HG03520 (cell line): ENCODE data around the gene ULBP2.
"Not testable (repeated sequence)": the region's sequence is repeated elsewhere in the genome, so short reads cannot be mapped to it uniquely, and the experiment has no call there.

Experiments
- ATAC-seq: cut with Tn5 transposase; IDR thresholded peaks from one replicate; pipeline ENCODE4 v1.9.1; 2021; ENCODE audit warnings: mild to moderate bottlenecking, moderate library complexity; ENCODE audit not compliant: unreplicated experiment

ULBP2 gene

DNA sequence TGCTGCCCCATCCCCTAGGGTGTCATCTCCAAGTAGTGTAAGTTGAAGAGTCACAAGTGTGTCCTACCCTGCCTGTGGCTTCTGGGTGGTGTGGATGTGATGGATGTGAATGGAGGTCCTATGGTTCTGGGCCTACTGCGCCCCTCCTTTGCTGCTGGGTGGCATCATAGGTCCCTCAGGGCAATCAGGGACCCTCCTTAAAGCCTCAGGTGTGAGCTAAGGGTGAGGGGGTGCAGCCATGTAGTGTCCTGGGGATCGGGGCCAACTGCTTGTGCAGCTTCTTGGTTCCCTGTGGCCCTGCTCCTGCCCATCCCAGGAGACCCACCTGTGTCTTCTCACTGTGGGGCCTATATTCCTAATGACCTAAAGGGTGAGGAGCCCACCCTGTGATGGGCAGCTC is 24.5 kb downstream of the ULBP2 start:
- not testable (repeated sequence) for ATAC-seq

DNA sequence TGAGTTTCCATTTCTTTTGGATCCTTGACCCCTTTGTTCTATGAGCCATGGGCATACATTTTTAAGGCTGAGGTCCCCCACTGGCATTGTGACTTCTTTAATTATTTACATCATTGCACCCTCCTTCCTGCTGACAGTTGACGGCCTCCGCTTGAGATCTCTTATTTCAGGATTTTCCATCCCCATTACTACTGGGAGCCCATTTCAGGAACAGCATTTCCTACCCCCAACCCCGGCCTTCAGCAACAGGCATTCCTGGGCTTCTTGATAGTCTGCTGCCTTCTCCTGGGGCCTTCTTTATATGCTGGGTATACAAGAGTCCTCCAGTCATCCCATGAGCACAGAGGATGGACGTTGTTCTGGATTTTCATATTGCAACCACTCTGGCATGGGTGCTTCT is 25.8 kb downstream of the ULBP2 start:
- ATAC-seq = no peak

DNA sequence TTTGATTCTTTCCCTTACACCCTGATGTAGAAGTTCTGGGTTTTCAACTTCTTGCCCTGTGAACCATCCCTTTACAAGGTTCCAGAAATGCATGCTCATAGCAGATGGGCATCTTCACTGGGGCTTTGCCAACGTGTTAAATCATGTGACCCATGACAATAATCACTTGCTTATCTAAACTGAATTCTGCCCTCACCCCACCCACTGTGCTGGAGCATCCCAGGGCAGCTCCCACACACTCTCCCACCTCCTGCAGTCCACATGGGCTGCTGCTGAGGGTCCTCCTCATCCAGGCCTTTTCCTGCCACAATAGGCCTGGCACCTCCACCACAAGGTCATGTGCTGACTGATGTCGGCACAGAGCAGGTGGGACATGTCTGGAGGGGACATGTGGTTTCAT is 26.2 kb downstream of the ULBP2 start:
- not testable (repeated sequence) for ATAC-seq

DNA sequence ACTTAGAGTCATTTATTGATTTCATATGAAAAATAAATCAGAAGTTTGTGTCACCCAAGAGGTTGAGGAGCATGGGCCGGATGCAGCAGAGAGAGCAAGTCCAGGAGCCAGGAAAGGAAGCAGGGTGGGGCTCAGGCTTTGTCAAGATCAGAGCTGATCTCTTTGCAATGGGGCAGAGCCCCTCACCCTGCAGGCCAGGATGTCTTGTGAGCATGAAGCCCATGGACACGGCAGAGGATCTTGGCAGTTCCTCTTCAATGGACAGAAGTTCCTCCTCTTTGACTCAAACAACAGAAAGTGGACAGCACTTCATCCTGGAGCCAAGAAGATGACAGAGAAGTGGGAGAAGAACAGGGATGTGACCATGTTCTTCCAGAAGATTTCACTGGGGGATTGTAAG is 27.1 kb downstream of the ULBP2 start:
- not testable (repeated sequence) for ATAC-seq

DNA sequence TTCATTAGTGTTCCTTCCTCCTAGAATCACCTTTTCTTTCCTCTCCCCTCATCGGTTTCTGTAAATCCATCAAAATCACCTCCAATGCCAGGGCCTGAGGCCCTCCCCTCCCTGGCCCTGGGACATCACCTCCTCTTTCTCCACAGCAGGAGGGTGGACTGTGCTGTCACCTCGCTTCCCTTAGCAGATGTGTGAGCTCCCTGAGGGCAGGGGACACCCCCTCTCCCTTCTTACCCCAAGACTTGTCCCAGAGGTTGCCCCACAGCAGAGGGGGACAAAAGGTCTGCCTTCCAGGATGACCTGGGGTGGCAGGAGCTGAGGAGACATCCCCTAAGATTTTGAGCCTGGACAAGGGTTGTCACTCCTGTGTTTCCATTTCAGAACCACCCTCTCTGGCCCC is 27.8 kb downstream of the ULBP2 start:
- ATAC-seq = no peak

DNA sequence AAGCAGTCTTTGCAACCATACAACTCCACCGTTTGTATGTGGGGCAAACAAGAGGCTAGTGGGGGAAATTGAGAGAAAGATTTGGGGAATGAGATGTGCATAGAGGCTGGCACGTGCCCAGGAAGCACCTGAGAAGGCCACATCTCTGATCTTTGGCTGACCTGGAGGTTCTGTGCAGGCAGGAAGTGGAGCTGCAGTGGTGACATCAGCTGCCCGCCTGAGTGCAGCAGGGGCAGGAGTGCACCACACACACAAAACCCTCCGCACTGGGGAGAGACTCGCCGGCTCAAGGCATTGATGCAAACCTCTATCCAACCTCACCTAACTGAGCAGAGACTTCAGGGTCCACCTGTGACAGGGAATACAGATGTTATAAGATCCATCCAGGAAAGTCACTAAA is 32.6 kb downstream of the ULBP2 start:
- ATAC-seq = not testable (repeated sequence)

DNA sequence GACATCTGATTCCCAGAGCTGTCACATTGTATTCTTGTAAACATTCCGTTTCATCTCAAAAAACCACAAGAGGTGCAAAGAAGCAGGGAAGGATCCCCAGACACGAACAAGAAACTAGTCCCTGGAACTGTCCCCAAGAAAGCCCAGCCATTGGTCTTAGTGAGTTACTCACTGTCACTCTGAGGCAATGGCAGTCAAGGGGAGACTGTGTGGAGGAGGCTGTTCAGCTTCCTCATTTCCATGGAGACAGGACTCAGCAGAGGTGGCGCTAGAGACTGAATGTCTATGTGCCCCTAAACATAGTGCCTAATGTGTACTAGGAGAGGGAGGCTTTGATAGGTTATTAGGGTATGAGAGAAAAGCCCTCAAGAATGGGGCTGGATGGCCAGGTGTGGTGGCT is 33.0 kb downstream of the ULBP2 start:
- ATAC-seq = no peak

DNA sequence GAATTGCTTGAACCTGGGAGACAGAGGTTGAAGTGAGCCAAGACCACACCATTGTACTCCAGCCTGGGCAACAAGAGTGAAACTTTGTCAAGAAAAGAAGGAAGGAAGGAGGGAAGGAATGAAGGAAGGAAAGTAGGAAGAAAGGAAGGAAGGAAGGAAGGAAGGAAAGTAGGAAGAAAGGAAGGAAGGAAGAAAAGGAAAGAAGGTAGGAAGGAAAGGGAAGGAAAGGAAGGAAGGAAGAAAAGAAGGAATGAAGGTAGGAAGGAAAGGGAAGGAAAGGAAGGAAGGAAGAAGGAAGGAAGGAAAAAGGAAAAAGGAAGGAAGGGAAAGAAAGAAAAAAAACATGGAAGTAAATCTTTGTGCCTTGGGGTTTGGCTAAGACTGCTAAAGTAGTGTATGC is 33.6 kb downstream of the ULBP2 start:
- ATAC-seq = no peak

DNA sequence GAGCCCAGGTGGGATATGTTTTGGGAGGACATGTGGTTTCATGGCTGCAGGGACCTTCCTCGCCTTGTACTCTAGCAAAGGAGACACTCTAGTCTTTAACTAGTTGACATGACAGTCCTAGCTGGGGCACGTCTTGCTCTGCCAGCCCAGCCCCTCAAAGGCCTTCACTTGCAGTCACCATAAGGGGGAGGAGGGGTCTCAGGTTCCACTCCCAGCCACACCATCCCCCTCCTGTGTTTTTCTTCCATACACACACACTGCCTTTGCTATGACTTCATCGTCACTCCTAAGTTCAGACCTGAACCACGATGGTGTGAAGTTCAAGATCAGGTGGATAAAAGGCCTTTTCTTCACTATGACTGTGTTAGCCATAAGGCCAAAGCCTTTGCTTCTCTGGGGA is 35.4 kb downstream of the ULBP2 start:
- ATAC-seq = no peak

DNA sequence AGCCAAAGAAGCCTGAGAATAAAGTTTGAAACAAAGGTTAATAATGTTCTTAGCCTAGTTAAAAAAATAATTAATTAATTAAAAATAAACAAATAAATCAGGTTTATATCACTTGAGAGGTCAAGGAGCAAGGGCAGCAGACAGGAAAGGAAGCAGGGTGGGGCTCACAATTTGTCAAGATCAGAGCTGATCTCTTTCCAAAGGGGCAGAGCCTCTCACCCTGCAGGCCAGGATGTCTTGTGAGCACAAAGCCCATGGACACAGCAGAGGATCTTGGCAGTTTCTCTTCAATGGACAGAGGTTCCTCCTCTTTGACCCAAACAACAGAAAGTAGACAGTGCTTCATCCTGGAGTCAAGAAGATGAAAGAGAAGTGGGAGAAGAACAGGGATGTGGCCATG is 36.8 kb downstream of the ULBP2 start:
- ATAC-seq = no peak

DNA sequence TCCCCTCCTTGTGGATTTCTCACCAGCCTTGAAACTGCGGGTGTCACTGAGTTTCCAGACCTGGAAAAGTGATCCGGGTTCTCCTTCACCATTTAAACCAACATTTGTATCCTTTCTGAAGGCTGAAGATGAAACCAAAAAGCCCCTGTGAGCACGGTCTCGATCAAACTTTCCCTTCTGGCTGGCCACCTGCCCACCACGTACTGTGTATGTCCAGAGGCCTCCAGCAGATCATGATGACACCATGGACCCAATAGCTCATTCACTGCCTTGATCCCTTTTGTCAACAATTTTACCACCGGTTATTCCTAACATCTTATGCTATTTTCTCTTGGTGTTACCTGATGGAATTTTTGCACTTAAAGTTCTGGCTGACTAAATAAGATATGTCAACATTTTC is 37.5 kb downstream of the ULBP2 start:
- ATAC-seq = no peak

DNA sequence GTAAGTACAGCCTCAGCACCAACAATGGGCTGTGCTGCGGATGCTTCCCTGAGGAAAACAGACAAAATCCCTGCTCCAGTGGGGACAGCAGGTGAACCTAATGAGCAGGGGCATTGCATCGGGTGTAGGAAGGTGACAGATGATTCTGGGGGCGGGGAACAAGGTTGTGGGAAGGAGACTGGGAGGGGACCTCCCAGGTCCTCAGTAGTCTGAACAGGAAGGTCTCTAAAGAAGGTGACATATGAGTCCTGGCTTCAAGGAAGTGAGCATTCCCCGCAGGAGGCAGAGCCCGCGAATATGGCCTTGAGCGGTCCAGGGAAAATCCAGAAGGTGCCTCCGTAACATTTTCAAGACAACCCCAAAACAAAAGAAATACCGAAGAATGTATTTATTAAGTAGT is 41.3 kb downstream of the ULBP2 start:
- no peak for ATAC-seq

DNA sequence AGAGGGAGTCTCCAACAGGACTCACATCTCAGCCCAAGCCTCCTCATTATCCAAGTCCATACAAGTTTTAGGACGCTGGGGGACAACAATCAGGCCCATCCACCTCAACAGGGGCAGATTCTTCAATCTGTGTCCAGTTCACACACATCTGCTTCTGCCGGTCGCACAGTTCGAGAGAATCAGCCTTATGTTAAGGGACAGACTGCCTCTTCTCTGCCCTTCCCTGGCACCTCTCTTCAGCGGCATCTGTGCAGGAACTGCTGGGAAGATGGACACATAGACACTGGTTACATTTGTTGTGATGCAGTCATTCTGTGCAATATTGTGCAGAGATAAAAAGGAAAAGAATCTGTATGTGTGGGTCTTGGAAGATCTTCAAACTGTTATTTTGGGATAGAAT is 43.0 kb downstream of the ULBP2 start:
- no peak for ATAC-seq

DNA sequence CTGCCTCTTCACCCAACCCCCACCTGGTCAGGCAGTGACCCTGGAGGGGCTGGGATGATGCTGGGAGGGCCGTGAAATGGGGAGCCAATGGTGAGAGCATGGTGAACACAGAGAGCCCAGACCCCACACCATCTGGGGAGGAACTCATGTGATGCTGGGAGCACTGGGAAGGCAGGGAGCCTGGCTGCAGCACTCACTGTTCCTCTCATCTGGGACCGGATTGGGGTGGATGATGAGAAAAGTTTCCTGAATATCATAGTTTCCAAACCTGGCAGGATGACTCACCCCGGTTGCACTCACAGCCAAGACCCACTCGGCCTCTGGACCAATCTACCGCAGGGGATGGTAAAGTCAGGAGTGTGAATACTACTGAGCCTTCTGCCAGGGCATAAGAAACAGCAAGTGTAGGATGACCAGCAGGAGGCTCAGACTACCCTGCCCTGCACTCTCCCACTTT is 43.7 kb downstream of the ULBP2 start:
- ATAC-seq = no peak

DNA sequence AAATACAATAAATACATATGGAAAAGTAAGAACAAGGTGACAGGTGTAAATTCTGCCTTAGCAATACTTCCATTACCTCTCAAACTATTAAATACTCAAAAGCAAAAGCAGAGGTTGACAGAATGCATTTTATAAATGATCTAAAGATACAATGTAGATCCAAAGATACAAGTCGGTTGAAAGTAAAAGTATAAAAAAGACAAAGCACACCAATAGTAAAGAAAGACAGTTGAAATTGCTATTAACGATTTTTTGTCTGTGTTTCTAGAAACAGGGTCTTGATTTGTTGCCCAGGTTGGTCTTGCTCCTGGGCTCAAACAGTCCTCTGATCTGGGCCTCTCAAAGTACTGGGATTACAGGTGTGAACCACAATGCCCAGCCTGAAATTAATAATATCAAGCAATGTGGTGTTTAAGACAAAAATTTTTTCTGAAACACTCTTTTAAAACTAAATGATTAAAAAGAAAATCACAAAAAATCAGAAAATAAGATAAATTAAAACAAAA is 45.8 kb downstream of the ULBP2 start:
- no peak for ATAC-seq

DNA sequence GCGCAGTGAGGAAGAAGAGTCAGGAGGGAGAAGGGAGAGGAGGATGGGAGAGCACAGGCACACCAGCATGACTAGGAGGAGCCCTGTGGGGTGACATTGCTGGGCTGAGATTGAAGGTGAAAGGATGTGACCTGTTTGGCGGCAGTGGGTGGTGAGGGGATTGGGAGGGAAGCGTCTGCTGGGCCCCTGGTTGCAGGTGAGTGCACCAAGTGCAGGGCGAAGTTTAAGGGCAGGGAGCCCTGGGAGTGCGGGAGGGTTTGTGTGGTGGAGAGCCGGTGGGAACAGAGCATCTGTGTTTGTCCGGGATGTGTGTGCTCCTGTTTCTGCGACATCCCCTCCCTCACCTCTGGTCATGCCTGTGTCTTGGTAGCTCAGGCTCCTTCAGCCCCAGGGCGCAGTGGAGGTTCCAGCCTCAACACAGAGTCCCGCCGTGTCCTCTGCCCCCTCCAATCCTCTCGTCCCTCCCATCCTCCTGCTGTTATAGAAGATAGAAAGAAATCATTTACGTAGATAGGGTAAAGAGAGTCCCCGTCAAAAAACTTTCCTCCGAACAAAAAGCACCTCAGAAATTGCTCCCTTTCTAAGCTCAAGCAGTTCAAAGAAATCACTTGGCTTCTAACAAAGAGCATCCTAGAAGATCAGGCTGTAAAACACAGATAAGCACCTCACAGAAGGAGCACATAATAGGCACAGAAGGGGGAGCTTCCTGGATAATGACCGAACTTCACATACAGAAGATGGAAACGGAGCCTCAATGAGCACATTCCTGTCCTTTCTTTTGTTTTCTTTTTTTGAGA is 46.9 kb downstream of the ULBP2 start:
- ATAC-seq = no peak

DNA sequence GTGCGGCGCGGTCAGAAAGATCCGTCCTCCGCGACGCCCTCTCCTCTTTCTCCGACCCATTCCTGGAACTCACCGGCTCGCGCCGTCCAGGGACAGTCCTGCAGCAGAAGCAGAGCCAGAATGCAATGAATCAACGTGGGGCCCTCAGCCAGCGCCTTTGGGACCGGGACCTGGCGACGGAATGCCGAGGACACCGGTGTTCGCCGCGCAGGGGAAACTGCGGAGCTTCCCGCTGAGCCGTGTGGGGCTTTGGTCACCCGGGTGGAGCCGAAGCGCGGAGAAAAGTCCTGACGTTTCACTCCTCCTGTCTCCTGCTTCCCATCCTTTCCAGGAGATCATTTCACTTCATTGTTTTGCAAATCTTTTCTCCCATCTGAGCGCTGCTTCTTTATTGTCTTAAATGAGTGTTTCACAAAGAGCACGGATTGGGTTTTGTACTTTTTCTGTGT is 48.4 kb downstream of the ULBP2 start:
- ATAC-seq = no peak

DNA sequence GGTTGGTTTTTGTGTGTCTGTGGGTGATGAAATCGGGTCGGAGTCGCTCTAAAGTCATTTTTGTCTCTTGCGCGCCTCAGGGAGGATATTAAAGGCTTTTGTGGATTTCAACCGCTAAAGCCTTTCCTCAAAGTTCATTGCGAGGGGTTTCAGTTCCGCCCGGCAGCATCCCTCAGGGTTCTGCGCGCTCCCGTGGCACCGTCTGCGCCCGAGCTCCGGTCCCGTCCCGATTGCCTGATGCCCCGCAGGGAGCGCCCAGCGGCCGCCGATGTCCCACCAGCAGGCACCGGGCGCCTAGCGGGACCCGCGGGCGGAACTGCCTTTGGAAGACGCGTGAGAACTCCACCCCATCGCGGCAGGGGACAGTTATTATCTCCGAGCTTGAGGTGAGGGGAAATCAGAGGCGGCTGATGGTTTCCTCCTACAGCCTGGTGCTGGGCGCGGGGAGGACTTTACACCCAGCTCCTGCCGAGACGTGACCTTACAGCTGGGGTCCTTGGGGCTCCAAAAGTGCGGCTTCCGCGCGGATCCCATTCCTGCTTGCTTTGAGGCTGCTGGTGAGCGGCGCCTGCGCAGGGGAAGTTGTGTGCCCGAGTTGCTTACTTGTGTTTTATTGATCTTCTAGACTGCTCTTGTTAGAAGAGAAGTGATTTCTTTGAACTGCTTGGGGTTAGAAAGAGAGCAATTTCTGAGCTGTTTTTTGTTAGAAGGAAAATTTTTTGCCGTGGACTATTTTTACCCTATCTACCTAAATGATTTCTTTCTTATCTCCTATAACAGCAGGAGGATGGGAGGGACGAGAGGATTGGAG is 49.1 kb downstream of the ULBP2 start:
- ATAC-seq = no peak

DNA sequence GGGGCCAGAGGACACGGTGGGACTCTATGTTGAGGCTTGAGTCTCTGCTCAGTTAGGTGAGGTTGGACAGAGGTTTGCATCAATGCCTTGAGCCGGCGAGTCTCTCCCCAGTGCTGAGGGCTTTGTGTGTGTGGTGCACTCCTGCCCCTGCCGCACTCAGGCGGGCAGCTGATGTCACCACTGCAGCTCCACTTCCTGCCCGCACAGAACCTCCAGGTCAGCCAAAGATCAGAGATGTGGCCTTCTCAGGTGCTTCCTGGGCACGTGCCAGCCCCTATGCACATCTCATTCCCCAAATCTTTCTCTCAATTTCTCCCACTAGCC is 49.6 kb downstream of the ULBP2 start:
- ATAC-seq = not testable (repeated sequence)

DNA sequence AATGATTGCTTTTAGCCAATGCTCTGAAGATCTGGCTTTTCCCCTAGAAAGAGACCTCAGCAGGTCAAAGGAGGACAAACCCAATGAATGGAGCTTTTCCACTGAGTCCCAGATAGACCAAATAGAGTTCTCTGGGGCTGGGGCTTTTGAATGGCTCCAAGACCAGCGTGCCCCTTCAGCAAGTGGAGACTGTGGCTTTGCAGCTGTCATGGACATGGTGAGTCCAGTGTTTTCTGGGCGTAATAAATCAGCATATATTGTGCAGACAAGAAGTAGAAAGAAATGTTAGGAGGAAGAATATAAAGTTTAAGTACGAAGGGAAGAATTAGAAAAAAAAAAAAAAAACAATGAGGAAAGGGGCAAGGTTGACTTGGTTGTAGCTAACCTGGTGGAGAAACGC is 50.0 kb downstream of the ULBP2 start:
- no peak for ATAC-seq

DNA sequence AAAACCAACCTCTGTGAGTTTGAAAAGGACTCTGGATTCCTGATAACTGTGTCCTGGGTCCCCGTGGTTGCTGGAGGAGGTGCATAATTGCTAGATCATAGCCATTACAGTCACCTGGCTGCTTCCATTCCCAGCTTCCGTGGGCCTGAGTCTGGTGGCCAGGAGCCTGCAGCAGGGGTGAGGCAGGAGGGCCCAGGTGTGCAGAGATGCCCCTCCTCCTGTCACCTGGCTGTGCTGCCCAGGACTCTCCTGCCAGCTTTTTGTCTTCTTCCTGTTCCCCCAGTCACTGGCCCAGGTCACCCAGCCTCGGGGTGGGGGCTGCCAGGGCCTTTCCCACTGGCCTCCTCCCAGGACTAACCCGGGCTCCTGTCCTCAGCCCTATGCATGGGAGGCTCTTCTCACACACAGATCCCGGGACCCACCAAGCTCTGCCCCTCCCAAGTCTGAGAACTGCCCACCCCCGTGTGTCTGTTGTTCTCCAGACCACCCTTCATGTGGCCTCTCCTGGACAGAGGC is 53.5 kb downstream of the ULBP2 start:
- no peak for ATAC-seq

DNA sequence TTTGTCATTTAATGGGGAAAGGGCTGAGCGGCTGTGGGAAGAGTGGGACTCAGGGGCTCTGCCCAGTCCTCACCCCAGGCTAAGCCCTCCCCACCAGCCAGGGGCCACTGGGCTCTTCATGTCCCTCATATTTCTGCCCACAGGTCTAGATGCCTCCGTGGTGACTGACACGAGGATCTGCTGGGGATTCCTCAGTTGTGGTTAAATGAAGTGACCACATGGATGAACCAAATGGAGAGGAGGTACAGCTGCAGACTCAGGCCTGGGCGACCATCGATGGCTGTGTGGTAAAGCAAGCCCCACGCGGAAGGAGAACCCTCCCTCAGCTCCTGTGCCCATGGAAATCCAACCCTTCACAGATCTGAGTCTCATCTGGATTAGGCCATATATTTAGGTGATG is 54.2 kb downstream of the ULBP2 start:
- ATAC-seq = no peak
